GF-D8 (cell line): ENCODE measurements around the gene L2HGDH.
"Not testable (repeated sequence)": the region's sequence is repeated elsewhere in the genome, so short reads cannot be mapped to it uniquely, and the experiment has no call there.

Experiments used
- DNase-seq: peaks from one replicate; lab custom pipeline; 2025; lab: John Stamatoyannopoulos, UW

The L2HGDH gene

DNA sequence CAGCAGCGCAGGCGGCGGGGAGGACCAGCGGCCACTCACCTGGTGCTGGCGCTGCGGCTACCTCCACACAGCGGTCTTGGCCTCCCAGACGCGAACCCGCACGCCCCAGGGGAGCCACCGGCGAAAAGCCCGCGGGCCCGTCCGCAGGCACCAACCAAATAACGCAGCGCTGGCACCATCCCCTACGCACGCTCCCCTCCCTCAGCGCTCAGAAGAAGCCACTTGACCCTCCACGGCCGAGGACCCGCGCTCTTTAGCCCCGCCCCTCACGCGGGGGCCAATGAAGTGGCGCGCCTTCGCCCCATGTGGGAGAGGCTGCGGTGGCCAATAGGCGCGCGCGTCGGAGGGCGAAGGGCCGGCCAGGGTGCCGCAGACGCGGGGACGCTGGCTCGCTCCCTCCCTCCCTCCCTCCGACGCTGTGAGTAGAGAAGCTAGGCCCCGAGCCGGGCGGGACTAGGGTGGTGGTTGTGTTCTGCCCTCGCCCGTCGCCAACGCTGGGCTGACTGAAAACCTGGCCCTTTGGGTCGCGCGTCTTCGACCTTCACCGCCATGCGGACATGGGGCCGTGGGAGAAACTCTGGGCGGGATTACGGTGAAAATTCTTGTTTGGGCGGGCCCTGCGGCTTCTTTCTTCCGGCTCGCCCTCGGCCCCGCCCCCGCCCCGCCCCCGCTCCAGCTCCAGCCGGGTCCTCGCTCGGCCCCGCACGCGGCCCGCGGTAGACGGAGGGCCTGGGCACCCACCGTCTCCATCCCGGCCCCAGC is at the start of gene L2HGDH, which contains the start of gene DMAC2L:
L2HGDH (minus strand) TSS at position 258 of the 762 bp plus-strand sequence; CDS start at position 179, 79 bp downstream.
DMAC2L (plus strand) TSS at position 353 of the 762 bp plus-strand sequence. CDS start 9,164 bp downstream, outside the sequence.
- peak; percentile 73 for DNase-seq

DNA sequence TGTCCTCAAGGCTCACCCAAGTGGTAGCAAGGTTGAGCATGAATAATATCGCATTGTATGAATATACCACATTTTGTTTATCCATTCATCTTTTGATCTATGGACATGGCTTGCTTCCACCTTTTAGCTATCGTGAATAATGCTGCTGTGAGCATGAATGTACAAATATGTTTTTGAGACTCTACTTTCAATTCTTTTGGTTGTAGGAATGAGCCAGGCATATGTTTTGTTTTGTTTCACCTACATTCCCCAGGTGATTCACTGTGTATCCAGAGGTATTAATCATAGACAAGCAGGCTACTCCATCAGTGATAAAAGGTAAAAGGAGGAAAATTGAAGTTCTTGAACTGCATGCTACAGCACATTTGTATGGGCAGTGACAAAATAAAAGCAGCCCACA is 48.8 kb upstream of the L2HGDH start:
- DNase-seq: no peak

DNA sequence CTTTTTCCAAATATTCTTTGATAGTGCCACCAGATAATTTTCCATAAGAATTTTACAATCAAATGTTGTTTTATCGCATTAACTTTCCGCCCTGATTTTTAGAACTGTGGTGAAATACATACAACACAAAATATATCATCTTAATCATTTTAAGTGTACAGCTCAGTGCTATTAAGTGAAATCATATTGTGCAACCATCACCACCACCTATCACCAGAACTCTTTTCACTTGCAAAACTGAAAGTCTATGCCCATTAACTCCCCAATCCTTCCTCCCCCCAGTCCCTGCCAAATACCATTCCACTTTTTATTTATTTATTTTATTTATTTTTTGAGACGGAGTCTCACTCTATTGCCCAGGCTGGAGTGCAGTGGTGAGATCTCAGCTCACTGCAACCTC is 48.1 kb upstream of the L2HGDH start:
- DNase-seq: no peak

DNA sequence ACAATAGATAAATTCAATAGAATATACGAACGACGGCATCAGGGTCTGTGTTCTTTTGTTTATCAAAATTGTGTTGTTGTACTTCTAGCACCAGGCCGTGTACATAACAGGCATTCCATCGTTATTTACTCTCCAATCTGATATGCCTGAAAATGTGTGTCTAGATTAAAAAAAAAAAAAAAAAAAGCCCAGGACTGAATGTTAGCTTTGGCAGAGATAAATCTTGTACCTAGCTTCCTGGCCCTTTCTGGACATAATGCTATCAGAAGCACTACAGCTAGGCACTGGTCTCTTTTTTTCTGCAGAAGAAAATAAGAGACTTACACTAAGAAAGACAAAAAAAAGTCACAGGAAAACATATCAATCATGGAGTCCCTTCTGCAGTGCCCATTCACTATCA is 47.6 kb upstream of the L2HGDH start:
- no peak for DNase-seq

DNA sequence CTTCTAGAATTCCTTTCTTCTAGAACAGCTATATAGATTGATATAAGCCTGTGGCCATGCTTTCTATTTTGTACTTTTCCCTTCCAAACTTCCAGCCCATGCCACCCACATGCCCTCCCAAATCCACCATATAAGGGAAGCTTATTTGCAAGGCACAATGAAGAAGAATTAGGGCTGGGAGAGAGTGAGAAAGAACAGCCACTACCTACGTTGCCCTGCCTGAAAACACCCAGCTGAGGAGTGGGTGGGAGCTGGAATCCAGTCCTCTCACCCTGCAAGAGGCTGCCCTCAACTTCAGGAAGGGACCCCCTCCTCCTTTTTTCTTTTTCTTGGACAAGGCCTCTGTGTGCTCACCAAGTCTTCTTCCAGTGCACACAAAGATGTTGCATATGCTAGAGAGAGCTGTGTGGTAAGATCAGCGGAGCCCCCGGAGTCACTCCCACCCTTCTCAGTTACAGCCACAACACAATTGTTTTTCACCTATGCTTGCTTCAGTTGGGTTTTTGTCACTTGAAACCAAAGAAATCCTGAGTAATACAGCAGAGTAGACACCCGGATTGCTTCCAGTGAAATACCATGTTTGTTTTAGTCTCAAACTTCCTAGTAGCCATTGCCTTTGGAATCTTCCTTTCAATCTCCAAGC is 45.8 kb upstream of the L2HGDH start:
- no peak for DNase-seq

DNA sequence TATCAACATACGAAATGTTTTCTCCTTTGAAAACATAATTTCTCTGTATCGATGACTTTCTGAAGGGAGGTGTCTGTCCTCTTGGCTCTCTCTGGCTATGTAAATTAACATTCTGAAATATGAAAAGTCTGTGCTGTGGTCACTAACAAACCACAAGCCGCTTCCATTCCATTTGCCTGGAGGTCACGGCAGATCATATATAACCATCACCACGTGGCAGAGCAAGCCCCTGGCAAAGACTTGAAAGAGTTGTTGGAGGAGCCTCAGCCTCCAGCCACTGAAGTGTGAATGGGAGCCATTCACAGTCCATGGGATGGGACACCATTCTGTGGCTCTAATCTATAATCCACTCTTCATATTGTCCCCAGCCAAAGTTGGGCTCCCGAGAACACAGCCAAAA is 45.1 kb upstream of the L2HGDH start:
- DNase-seq: no peak

DNA sequence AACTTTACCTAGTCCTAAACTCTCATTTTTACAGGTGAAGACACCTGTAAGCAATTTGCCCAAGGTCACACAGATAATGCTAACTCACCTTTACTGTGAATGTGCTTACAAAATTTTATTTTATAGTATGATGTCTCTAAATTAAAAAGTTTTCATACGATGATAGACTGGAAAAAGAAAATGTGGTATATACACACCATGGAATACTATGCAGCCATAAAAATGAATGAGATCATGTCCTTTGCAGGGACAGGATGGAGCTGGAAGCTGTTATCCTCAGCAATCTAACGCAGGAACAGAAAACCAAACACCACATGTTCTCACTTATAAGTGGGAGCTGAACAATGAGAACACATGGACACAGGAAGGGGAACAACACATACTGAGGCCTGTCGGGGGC is 44.3 kb upstream of the L2HGDH start:
- not testable (repeated sequence) for DNase-seq

DNA sequence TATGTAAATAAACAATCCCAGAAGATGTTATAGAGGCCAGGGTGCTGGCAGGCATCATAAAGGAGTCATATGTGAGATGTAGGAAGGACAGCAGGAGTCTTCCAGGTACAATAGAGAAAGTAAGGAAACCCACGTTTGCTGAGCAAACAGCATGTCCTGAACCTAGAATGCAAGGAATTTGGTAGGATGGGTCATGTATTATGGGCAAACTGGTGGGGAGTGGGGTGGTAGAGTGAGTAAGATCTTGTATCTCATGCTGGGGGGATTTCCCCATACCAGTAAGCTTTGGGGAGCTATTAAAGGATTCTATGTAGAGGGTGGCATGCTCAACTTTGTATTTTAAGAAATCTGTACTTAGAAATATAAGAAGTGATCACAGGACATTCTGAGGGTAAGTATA is 43.7 kb upstream of the L2HGDH start:
- no peak for DNase-seq

DNA sequence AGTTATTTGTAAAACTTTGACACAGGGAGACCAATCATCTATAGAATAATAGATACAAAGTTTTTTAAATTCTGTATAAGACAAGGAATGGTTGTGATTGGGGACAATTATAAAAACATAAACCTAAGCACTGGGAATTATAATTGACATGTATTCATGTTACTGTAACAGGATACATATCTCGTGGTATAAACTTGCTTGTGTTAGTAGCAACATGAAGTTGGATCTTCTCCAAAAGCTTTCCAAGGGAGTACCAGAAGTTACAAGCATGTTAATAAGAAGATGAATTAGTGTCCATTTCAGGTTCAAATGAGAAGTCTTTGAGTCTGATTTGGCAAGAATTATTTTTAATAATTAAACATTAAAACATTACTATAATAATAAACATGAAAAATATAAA is 42.5 kb upstream of the L2HGDH start:
- DNase-seq: no peak

DNA sequence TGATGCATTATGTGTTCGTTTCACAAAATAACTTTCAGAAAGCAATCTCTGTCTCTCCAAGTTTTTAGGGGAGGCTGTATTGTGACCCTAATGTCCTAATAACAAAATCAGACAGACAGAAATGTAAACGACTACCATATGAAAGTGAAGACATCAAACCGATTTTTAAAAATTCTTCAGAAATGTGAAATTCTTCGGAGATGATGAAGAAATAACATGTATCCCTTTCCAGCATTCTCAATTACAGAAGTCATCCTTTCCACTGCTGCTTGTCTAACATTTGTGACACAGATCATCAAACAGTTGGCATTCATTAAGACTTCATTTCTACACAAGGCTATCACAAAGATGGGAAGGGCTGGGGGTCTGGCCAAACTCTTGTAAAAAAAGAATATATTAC is 41.1 kb upstream of the L2HGDH start:
- DNase-seq: no peak

DNA sequence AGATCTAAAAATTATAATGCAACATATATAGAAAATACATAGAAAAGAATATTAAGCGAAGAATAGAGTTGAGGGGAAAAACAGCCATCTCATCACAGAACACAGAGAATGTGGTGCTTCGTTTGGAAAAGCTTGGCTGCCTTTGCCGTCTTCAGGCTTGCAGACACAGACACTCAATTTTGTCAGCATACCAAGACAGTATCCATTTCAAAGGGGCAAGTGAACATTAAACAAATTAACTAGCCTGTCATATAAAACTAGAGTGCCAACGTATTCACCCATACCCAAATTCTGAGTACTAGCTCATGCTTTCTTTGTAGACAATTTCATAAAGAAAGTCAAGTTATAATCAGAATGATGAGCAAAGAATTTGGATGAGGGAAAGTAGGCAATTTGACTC is 40.6 kb upstream of the L2HGDH start:
- DNase-seq: no peak

DNA sequence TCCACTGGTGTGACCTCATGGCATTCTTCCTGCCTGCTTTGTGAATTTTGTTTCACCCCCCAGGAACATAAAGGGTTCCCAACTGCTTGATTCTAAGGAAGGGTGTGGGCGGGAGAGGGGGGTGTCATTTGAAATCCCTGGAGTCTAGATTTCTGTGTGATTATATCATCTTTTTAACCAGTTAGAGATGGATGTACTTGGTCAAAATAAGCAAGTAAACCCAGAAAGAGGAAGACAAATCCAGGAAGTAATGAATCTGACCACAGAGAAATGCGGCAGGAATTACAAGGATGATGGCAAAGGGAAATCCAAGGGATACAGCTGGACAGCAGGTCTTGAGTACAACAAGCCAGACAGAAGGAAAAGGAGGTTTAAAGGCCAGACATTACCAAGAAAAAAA is 38.9 kb upstream of the L2HGDH start:
- no peak for DNase-seq

DNA sequence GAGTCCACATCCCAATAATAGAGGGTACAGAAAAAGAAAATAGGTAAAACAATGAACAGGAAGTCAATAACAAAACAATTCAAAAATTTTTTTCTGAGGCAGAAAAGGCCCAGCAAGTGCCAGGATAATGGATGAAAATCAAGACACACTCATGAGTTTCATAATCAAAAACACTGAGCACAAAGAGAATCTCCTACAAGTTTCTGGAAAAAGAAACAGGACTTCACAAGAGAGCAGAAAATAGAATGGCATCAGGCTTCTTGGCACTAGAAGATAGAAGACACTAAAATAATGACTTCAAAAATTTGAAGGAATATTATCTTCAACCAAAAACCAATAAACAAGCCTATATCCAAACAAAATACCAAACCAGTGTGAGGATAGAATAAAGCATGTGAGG is 36.9 kb upstream of the L2HGDH start:
- DNase-seq: no peak

DNA sequence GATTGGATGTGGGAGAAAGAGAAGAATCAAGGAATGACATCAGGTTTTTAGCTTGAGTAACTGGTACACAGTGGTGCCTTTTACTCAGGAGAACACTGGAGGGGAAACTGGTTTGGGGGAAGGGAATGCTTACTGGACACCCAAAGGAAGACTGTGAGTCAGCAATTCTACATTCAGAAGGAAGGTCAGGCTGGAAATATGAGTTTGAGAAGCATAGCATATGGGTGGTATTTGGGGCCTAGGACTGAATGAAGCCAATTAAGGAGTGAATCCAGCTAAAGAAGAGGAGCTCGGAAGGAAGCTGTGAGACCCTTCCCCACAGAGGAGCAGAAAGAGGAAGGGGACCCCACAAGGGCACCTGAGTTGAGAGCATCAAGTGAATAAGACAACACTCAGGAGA is 35.5 kb upstream of the L2HGDH start:
- no peak for DNase-seq

DNA sequence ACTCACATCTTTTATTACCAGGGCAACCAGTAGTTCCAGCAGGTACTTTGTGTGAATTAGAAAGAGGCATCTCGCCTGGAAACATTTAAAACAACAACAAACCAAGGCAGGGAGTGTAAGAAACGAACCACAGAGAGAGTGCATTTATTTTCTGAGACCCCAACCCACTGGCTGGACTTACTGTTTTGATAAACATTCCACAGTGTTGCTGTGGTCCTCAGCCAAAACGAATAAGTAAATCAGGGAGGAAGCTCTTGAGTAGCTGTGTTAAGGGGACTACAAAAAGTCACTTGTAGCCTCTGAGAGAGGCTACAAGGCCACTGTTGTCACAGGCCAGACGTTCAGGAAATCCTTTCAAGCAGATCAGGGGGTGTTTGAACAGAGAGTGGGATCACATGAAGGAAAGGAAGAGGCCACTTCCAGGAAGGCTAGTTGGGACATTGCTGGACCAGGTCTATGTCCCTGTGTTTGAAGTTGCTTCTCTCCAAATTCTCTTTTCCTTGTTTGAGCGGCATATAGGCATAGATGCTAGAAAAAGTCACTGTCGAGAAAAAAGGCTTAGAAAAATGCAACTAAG is 33.9 kb upstream of the L2HGDH start:
- DNase-seq: no peak

DNA sequence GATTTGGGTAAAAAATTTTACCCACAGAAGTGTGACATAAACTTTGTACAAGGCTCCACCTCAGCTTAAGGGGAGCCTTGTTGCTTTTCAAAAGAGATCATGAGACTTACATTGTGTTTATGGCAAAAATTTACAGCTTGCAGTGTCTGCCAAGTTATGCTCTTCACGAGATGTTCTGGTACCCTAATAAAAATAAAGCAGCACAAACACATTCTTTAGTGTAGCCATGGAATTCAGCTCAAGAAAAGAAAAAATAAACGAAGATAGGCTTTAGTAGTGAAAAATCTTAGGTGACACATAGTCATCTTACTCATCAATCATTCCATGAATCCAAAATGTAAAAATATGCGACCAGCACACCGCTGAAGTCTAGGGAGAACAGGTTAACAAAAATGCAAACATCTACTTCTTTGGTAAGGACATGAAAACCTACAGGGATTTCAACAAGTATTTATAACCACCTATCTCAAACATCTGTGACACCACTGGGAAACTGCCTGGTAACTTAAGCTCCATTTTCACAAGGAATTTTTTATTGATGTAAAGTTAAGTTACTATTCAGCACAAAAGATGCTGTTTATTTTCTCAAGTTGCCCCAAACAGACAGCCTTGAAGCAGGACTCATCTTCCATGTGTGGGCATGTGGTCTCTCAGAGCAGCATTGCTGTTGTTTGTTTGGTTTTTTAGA is 33.0 kb upstream of the L2HGDH start:
- no peak for DNase-seq

DNA sequence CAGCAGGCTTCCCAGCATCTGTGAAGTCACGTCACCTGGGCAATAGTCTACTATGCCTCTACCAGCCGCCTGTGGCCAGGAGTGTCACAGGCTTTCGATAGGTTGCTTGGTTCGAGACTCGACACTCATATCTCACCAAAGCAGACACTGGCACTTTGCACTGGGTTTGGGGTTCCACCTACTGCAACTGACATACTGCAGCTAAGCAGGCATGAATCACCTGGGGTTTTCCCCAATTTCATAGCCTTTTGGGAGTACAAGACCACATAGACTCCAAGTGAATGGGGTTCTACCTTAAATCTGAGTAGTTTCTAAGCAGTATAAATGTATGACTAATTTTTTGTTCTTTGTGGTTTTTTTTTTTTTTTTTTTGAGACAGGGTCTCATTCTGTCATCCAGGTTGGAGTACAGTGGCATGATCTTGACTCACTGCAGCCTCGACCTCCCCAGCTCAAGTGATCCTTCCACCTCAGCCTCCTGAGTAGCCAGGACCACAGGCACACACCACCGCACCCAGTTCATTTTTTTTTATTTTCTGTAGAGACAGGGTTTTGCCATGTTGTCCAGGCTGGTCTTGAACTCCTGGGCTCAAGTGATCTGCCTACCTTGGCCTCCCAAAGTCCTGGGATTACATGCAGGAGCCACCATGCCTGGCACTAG is 32.2 kb upstream of the L2HGDH start:
- DNase-seq: no peak

DNA sequence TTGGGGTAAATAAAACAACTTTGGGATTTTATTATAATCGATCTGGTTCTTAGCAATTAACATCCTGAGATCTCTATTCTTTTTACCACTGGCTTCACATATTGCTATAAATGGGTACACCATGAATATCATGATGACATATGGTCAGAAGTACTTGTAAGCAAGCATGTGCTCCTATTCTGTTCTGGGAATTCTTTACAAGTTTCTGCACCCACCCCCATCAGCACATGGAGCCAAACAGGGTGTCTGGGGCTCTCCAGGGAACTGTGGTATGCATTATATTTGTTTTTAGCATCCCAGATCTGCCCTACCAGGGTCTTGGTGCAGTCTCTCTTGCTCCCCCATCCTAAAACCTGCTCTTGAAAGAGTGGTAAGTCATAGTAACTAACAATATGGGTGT is 31.4 kb upstream of the L2HGDH start:
- DNase-seq: no peak

DNA sequence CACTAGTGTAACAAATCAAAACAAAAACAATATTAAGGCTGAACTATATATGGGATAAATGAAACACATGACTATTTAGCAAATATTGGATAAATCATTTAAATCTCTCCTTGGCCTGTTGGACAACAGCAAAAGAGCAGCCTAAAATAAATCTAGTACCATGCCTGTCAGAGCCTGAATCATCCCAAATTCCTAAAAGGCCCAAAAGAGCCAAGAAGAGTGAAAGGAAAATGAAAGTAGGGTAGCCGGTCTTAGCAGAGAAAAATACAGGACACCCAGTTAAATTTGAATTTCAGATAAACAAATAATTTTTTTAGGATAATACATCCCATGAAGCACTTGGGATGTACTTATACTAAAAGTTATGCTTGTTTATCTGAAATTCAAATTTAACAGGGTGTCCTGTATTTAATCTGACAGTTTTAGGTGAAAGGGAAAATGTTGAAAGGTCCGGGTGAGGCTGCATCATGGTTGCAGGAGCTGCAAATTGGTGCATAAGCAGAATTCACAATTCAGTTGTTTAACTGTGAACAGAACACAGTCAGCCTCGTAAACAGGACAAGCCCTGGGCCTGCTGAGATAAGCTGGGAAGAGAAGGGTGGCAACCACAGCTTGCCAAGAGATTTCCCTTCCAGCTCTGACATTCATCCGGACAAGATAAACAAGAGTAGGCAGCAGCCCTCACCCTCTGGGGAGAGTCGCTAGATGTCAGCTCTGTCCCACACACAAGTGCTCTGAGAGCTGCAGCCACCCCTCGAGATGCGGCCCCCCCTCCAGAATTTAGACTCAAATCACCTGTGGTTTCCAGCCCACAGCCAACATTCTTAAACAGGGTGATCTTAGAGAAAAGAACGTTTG is 30.4 kb upstream of the L2HGDH start:
- DNase-seq: no peak

DNA sequence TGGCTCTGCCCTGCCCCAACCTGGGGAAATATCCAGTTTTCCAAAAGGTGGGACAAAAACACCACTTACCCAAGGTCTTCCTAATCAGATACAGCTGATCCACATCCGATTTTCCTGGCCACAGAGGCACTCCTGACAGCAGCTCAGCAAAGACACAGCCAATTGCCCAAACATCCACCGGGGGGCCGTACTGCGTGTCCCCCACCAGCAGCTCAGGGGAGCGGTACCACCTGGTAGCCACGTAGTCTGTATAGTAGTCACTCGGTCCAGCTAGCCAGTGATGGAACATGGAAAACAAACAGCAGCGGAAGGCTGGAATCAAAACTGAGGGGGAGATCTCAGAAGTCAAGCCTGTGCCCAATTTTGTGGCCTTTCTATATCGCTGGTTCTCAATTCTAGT is 28.9 kb upstream of the L2HGDH start:
- no peak for DNase-seq

DNA sequence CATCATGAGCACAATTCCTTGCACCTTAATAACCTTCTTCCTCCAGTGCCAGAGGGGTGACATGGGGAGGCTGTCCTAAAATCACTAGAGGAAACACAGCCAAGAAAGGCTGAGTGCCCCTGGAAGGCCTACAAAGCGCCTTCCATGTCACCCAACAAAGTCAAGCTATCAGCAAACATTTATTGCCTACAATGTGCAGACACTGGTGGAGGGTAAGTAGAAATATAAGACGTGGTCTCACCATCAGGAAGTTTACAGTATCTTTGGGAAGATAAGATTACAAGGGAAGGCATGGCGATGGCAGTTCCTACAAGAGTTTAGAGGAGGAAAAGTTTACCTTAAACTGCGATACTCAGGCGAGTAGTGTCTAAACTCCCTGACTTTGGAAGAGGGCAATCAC is 28.0 kb upstream of the L2HGDH start:
- DNase-seq: no peak
